IMR-90 (cell line): Measurements from ENCODE around the gene CAGE1. TPM values are rescaled to one million over a fixed set of nuclear protein-coding genes. Genes with fewer than 3 reads are reported as not detected.

ENCODE experiments used
- ATAC-seq: fragments of 200-7000 bp; cut with Tn5 transposase; 2 replicates; pipeline ENCODE4 v1.9.1; 2020; ENCODE audit warnings: low read depth, mild to moderate bottlenecking, moderate library complexity
- BruUV-seq: library from RNA; stranded (reverse); fragments of 400-500 nt; replicated peaks from 2 replicates; lab custom pipeline; 2021; lab: Mats Ljungman, UMichigan
- CTCF ChIA-PET: fragments of 300-600 bp; formaldehyde crosslinking; extraction: SDS; loops from one replicate; lab custom pipeline; 2021; ENCODE audit warnings: antibody characterized with exemption; lab: Yijun Ruan, JAX
- POLR2A ChIA-PET: fragments of 300-600 bp; sonication (Branson Sonifier 250); formaldehyde crosslinking; loops from one replicate; lab custom pipeline; 2022; ENCODE audit warnings: antibody characterized with exemption; ENCODE audit not compliant: unreplicated experiment; lab: Charles Lee
- DNase-seq: peaks from one replicate; pipeline ENCODE4 v3.0.0; 2013
- H2AFZ ChIP-seq: replicated peaks from 2 replicates; pipeline ENCODE3; 2013; ENCODE audit warnings: low read length, mild to moderate bottlenecking; ENCODE audit not compliant: poor library complexity
- H2AK5ac ChIP-seq: 2 replicates; pipeline ENCODE4 v1.6.1; 2013; ENCODE audit warnings: low read depth, low read length, inconsistent platforms
- H2AK9ac ChIP-seq: replicated peaks from 2 replicates; pipeline ENCODE3; 2013; ENCODE audit warnings: mild to moderate bottlenecking, low read depth, low read length, moderate library complexity; ENCODE audit not compliant: poor library complexity
- H2BK120ac ChIP-seq: 2 replicates; pipeline ENCODE4 v1.6.1; 2013; ENCODE audit warnings: low read depth, low read length, inconsistent platforms
- H2BK15ac ChIP-seq: 3 replicates; pipeline ENCODE4 v1.6.1; 2013; ENCODE audit warnings: low read depth, low read length, inconsistent platforms
- H2BK20ac ChIP-seq: 2 replicates; pipeline ENCODE4 v1.6.1; 2013; ENCODE audit warnings: low read depth, mild to moderate bottlenecking, inconsistent platforms, low read length, moderate library complexity
- H2BK5ac ChIP-seq: 2 replicates; pipeline ENCODE4 v1.6.1; 2013; ENCODE audit warnings: mild to moderate bottlenecking, low read depth, low read length, inconsistent platforms; ENCODE audit not compliant: poor library complexity, severe bottlenecking
- H3K14ac ChIP-seq: replicated peaks from 2 replicates; pipeline ENCODE4 v1.6.1; 2013; ENCODE audit warnings: low read depth, low read length, inconsistent platforms
- H3K18ac ChIP-seq: 2 replicates; pipeline ENCODE4 v1.6.1; 2013; ENCODE audit warnings: low read depth, low read length, control low read depth
- H3K23ac ChIP-seq: 2 replicates; pipeline ENCODE4 v1.6.1; 2013; ENCODE audit warnings: low read depth, low read length, inconsistent platforms
- H3K27ac ChIP-seq: 2 replicates; pipeline ENCODE4 v1.5.1; 2013; ENCODE audit warnings: mild to moderate bottlenecking, control low read depth, low read length; ENCODE audit not compliant: insufficient read depth
- H3K27me3 ChIP-seq: 2 replicates; pipeline ENCODE4 v1.6.1; 2013; ENCODE audit warnings: low read length; ENCODE audit not compliant: control insufficient read depth, insufficient read depth
- H3K36me3 ChIP-seq: 2 replicates; pipeline ENCODE4 v1.6.1; 2013; ENCODE audit warnings: low read length, mixed read lengths; ENCODE audit not compliant: control insufficient read depth, insufficient read depth
- H3K4ac ChIP-seq: 2 replicates; pipeline ENCODE4 v1.6.1; 2013; ENCODE audit warnings: low read depth, low read length, inconsistent platforms
- H3K4me1 ChIP-seq: 2 replicates; pipeline ENCODE4 v1.6.1; 2013; ENCODE audit warnings: low read length, mixed read lengths; ENCODE audit not compliant: control insufficient read depth, insufficient read depth
- H3K4me2 ChIP-seq: 2 replicates; pipeline ENCODE4 v1.6.1; 2013; ENCODE audit warnings: low read depth, mild to moderate bottlenecking, control low read depth, low read length, moderate library complexity
- H3K4me3 ChIP-seq: 2 replicates; pipeline ENCODE4 v1.5.1; 2013; ENCODE audit warnings: low read depth, mild to moderate bottlenecking, control low read depth, low read length, moderate library complexity; ENCODE audit not compliant: insufficient read depth
- H3K56ac ChIP-seq: 2 replicates; pipeline ENCODE4 v1.6.1; 2013; ENCODE audit warnings: low read length, inconsistent platforms; ENCODE audit not compliant: insufficient read depth; ENCODE audit errors: extremely low read depth
- H3K79me1 ChIP-seq, 2 experiments: 2 replicates each; pipeline ENCODE4 v1.6.1; 2013; ENCODE audit warnings: low read length in 2 of 2, inconsistent platforms in 1 of 2, low read depth in 1 of 2
- H3K9ac ChIP-seq: 2 replicates; pipeline ENCODE4 v1.6.1; 2013; ENCODE audit warnings: low read depth, low read length, control low read depth
- H3K9me1 ChIP-seq: 2 replicates; pipeline ENCODE4 v1.6.1; 2013; ENCODE audit warnings: low read length, inconsistent platforms; ENCODE audit not compliant: insufficient read depth
- H3K9me3 ChIP-seq: 2 replicates; pipeline ENCODE4 v1.6.1; 2013; ENCODE audit warnings: low read length; ENCODE audit not compliant: control insufficient read depth, insufficient read depth
- H4K20me1 ChIP-seq: 2 replicates; pipeline ENCODE4 v1.6.1; 2013; ENCODE audit warnings: low read length, inconsistent platforms; ENCODE audit not compliant: insufficient read depth
- H4K5ac ChIP-seq: 2 replicates; pipeline ENCODE4 v1.6.1; 2013; ENCODE audit warnings: mild to moderate bottlenecking, low read depth, low read length, control low read depth
- H4K8ac ChIP-seq, 2 experiments: 2 replicates each; pipeline ENCODE4 v1.6.1; 2013; ENCODE audit warnings: low read depth in 2 of 2, low read length in 2 of 2, control low read depth in 1 of 2, inconsistent platforms in 1 of 2
- H4K91ac ChIP-seq: 2 replicates; pipeline ENCODE4 v1.6.1; 2013; ENCODE audit warnings: low read depth, low read length, inconsistent platforms; ENCODE audit not compliant: insufficient read depth
- ELK1 ChIP-seq: fragments of 150-350 bp; IDR thresholded peaks from 2 replicates; pipeline ENCODE4 v1.6.1; 2016; ENCODE audit warnings: low read depth, mild to moderate bottlenecking, low read length, moderate library complexity, borderline replicate concordance
- MAFK ChIP-seq: IDR thresholded peaks from 2 replicates; pipeline ENCODE4 v1.6.1; 2012; ENCODE audit warnings: low read depth, low read length, improper control_type of control experiment
- WGBS, 2 experiments: methylation state at CpG; one replicate each; pipeline versions ENCODE4 v1.1.5 to v1.1.7; 2013; ENCODE audit warnings: missing lambda C conversion rate in 2 of 2; ENCODE audit not compliant: insufficient read length in 1 of 2; ENCODE audit errors: extremely low coverage in 2 of 2; 5-methylcytosine and 5-hydroxymethylcytosine counted together
- dilution Hi-C: fragments of 300-500 bp; cut with HindIII; formaldehyde crosslinking; loops from one replicate; pipeline ENCODE4 v1.14.3; 2018; ENCODE audit warnings: low sequenced_read_pairs; ENCODE audit not compliant: unreplicated experiment
- in situ Hi-C: fragments of 300-500 bp; cut with MboI; formaldehyde crosslinking; loops from 3 replicates; pipeline ENCODE4 v1.14.3; 2019; ENCODE audit warnings: low sequenced_read_pairs, inconsistent platforms, mixed read lengths
- intact Hi-C: fragments of 100-400 bp; cut with micrococcal nuclease; formaldehyde crosslinking; loops from 2 replicates; pipeline ENCODE4 v1.10.0; 2022
- polyA plus RNA-seq, 3 experiments: library from polyadenylated mRNA; depleted of rRNA; stranded (reverse); fragments of >200 nt; gene quantifications; 2 replicates each; pipeline ENCODE4 v1.2.3, GENCODE V29; 2012; ENCODE audit warnings: low replicate concordance in 1 of 3
- total RNA-seq: library from RNA; depleted of rRNA; stranded (reverse); fragments of >200 nt; gene quantifications from 2 replicates; pipeline ENCODE4 v1.2.3, GENCODE V29; 2012

CAGE1 gene
- total and polyA plus RNA-seq, 2 of the 4 experiments (the other 2 are of a cell fraction) = not detected

- WGBS, 2 experiments = 100% methylated on average over 1 of the region's 3 CpGs; no CpG with 5 or more reads in 1 of the 2 experiments
- Histone ChIP-seq H3K79me1 (peaks cover 18 to 22% of the 10 kb centered on the region in 2 experiments), H3K4ac (no peak overlapping the region), H2BK5ac (no peak overlapping the region), H2BK20ac (no peak overlapping the region), H3K23ac (no peak overlapping the region), H3K14ac (no peak overlapping the region), H2BK15ac (no peak overlapping the region), H3K4me3 (no peak overlapping the region), H4K91ac (no peak overlapping the region), H3K36me3 (peaks cover 40% of the 10 kb centered on the region), H3K4me1 (no peaks in the 10 kb centered on the region), H3K56ac (no peak overlapping the region), H2AFZ (no peak overlapping the region), H4K5ac (no peak overlapping the region), H3K9me3 (no peaks in the 10 kb centered on the region), H3K9me1 (no peaks in the 10 kb centered on the region), H3K4me2 (no peak overlapping the region), H3K27me3 (no peaks in the 10 kb centered on the region), H3K9ac (no peak overlapping the region), H2BK120ac (no peak overlapping the region), H2AK5ac (no peak overlapping the region), H3K18ac (no peak overlapping the region), H3K27ac (no peak overlapping the region), H2AK9ac (no peak overlapping the region), H4K20me1 (peaks cover 12% of the 10 kb centered on the region; the same call in 1 of the 2 replicates), H4K8ac (no peak overlapping the region)
- dilution Hi-C loops (no loop called here), in situ Hi-C loops (loop anchor here (25.0 kb wide), 1 partner anchor 766 kb away; the partner anchor contains the start of gene BLOC1S5), intact Hi-C loops (loop anchor here (2.0 kb wide), 1 partner anchor 307 kb away; no protein-coding TSS in a partner anchor)
- BruUV-seq = no TSS peak
- CTCF ChIA-PET = no interaction called here
- POLR2A ChIA-PET = interaction anchor here (0.6 kb wide), 1 partner anchor 409 kb away, joined by 3 read pairs; no protein-coding TSS in a partner anchor
- TF ChIP-seq MAFK (peak; percentile 46), ELK1 (no peak)
- ATAC-seq (no peak), DNase-seq (no peak)
Measured at GRCh38 chr6:7295916-7296315, 93.6 kb downstream of the CAGE1 start.
